GM12874 (cell line): Measurements from ENCODE around the gene TBK1.

Experiments
- CTCF ChIP-seq: IDR thresholded peaks from 2 replicates; pipeline ENCODE4 v1.5.1; 2011; ENCODE audit warnings: low read depth, mild to moderate bottlenecking, control low read depth, low read length, moderate library complexity; ENCODE audit not compliant: insufficient read depth

Gene TBK1

GRCh38 chr12:64451687-64452558 is at the start of gene TBK1:
TSS of gene TBK1 (plus strand) at chr12:64452120. CDS start at chr12:64455871, 3,751 bp downstream.
- no peak for TF ChIP-seq CTCF

DNA sequence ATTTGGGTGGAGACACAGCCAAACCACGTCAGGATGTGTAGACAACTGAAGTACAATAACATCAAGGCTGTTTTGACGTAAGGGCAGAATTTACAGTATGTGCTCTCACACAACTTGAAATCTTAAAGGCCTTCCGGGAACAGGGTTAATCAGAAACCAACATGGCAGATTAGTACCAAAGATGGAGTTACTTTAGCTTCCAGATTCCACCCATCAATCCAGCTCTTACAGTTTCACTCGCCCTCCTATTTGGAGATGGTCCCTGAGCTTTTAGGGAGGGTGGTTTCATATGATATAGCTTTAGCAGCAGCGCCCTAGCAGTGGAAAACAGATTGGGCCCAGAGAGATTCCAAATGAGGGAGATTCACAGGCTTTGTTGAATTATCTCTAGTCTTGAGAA is 49.7 kb upstream of the TBK1 start:
- no peak for TF ChIP-seq CTCF

DNA sequence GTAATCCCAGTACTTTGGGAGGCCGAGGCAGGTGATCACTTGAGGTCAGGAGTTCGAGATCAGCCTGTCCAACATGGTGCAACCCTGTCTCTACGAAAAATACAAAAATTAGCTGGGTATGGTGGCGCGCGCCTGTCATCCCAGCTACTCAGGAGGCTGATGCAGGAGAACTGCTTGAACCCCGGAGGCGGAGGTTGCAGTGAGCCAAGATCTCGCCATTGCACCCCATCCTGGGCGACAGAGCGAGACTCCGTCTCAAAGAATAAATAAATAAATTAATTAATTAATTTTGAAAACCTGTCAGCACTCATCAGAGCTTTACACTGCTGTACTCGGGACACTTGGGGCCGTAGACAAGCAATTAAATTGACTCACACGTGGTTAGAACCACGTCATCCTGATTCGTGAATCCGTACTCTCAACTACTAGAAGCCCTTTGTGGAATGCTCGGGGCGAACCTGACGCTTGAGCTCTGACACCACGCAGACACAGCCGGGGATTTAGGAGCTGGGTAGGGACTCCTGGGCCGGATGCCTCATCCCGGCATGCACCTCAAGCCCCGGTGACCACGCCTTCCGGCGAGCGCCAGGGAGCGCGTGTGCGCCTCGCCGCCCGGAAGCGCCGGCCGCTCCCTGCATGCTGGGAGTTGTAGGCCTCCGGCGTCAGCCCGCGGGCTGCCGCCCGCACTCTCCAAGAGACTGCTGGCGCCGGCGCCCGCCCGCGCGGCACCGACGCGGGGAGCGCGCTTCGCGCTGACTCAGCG is 48.0 kb upstream of the TBK1 start, which contains the start of gene XPOT:
Gene XPOT, plus strand, starts transcription at position 686 of the 763 bp plus-strand sequence. CDS start 5,644 bp downstream, outside the sequence.
- no peak for TF ChIP-seq CTCF

DNA sequence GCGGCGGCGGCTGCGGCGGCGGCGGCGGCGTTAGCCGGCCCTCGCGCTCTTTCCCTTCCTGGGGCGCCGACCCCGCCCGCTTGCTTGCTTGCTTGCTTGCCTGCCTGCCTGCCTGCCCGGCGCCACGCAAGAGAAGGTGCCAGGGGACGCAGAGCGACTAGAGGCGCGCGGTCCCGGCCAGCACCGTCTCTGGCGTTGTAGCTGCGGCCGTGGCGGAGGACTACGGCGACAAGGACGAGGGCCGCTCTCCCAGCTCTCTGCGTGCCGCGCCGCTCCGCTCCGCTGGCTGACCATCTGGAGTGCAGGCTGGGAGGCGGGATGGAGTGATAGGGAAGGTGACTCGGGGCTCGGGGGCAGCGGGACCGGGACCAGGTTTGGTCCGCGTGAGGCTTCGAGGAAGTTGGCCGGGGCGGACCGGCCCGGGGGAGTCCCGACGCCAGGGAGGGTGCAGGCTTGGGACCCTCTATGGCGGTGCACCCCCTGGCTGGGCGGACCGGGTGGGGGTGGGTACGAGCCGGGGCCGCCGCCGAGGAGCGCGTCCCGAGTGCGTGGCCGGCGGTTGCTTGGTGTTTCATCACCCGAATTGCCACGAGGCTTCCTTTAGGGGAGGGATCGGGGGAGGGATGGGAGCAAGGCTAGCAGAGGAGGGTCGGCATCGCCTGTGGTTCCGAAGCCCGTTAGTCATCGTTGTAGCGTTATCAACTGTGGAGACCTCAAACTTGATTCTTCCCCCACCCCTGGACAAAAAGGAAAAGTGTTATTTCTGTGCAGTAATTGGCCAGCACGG is 47.3 kb upstream of the TBK1 start:
- no peak for TF ChIP-seq CTCF

- no peak for TF ChIP-seq CTCF
Measured at GRCh38 chr12:64407342-64408223, 44.3 kb upstream of the TBK1 start.

- TF ChIP-seq CTCF = no peak
Measured at GRCh38 chr12:64411427-64411826, 40.5 kb upstream of the TBK1 start.
